Fibroblast of mammary gland (primary cell): ENCODE measurements around the gene MYO3A.

Experiments
- DNase-seq: peaks from one replicate; pipeline ENCODE4 v3.0.0-alpha.2; 2010; ENCODE audit warnings: low read depth
- H3K4me3 ChIP-seq: 2 replicates; pipeline ENCODE4 v1.5.1; 2011; ENCODE audit warnings: low read depth, mild to moderate bottlenecking, low read length, moderate library complexity; ENCODE audit not compliant: control insufficient read depth
- TF ChIP-seq, protein P1 (sequence below): conservative IDR thresholded peaks from 2 replicates; pipeline ENCODE4 v1.5.1; 2011; ENCODE audit warnings: low read depth, low read length, inconsistent platforms; ENCODE audit not compliant: control insufficient read depth, insufficient read depth

Gene MYO3A

DNA sequence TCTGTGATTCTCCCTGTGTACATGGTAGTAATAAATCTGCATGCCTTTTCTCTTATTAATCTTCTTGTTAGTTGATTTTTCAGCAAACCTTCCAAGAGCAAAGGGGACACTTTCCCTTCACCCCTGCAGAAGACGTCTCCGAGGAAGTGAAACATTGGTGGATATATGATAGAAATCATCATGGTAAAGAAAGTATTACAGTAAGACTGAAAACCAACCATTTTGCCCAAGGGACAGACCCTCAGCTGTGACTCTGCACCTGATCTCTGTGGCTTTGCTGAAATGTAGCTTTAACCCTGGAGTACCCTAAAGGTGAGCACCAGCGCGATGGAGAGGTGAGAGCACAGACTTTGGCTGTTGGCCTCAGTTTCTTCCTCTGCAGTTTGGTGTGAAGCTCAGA lies 32.8 kb upstream of the MYO3A start:
- no peak for DNase-seq
- TF ChIP-seq, protein P1, sequence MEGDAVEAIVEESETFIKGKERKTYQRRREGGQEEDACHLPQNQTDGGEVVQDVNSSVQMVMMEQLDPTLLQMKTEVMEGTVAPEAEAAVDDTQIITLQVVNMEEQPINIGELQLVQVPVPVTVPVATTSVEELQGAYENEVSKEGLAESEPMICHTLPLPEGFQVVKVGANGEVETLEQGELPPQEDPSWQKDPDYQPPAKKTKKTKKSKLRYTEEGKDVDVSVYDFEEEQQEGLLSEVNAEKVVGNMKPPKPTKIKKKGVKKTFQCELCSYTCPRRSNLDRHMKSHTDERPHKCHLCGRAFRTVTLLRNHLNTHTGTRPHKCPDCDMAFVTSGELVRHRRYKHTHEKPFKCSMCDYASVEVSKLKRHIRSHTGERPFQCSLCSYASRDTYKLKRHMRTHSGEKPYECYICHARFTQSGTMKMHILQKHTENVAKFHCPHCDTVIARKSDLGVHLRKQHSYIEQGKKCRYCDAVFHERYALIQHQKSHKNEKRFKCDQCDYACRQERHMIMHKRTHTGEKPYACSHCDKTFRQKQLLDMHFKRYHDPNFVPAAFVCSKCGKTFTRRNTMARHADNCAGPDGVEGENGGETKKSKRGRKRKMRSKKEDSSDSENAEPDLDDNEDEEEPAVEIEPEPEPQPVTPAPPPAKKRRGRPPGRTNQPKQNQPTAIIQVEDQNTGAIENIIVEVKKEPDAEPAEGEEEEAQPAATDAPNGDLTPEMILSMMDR = no peak
- no peak overlapping the region for H3K4me3 ChIP-seq

DNA sequence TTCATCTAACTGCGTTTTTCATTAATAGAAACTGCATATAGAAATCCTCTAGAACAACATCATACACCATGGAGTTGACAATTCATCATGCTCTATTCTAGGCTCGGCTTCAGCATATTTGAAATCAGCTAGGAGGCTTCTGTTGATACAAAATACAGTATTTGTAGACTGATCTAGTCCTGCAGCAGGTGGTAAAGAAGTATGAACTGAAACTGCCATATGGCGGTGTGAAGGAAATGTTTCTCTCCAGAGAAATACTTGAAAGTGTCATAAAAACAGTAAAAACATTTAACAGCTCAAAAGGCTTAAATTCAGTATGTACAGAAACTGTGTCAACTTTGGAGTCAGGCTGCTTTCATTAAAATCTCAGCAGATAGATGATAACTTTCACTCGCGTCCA lies 32.0 kb upstream of the MYO3A start:
- DNase-seq = no peak
- TF ChIP-seq, protein P1 = no peak
- H3K4me3 ChIP-seq = no peak overlapping the region

DNA sequence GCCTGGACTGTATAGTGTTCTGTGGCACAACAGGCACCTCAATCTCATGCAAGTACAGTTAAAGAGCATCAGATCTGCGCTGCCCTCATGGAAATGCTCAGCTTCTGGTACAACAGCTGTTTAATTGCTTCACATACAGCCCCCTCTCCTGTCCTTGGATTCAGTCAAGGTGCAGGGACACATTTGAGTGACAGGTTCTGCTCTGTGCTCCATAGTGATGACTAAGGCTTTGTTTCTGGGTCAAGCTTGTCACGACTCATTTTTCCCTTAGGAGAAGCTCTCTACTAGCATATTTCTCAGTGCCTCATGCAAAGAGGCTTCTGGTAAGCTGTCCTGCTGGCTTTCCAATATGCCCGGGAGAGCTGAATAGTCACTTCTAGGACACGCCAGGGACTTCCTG lies 26.8 kb upstream of the MYO3A start:
- TF ChIP-seq, protein P1 = no peak

DNA sequence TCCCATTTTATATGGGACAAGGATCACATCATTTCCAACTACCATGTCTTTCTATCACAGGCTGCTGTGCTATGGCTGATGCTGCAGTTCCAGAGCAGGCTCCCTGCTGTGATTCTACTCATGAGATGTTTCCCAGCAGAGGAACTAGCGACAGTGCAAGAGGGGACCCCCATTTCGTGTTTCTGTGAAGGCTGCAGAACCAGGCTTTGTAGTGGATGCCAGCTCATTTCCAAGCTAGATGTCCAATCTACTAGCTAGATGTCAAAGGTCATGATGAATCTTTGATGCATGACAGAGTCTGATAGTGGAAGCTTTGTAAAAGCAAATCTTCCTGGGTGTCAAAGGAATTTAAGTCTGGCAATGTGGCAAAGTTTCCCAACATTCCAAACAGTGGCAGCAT lies 21.2 kb upstream of the MYO3A start:
- TF ChIP-seq, protein P1 = no peak
- DNase-seq = no peak
- H3K4me3 ChIP-seq = no peak overlapping the region

More for the DNA sequence above, 26.8 kb upstream of the MYO3A start:
- H3K4me3 ChIP-seq = no peak overlapping the region
- DNase-seq = no peak

DNA sequence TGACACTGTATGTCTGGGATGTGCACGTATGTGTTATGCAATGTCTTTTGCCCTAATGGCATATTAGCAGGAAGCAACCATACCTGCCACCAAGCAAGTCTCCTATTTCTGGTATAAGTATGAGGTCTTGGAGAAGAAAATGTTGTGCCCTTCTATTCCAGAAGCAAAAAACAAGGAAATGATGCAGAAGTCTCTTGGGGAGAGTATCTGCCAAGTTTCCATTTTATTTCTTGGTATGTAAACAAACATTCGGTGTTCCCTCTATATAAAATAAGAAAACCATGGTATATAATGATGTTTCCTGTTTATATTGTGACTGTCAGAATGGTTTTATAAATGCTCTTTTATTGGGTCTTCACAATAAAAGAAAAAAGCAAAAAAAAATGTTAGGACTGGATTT lies 19.3 kb upstream of the MYO3A start:
- no peak overlapping the region for H3K4me3 ChIP-seq
- DNase-seq = no peak
- TF ChIP-seq, protein P1 = no peak

DNA sequence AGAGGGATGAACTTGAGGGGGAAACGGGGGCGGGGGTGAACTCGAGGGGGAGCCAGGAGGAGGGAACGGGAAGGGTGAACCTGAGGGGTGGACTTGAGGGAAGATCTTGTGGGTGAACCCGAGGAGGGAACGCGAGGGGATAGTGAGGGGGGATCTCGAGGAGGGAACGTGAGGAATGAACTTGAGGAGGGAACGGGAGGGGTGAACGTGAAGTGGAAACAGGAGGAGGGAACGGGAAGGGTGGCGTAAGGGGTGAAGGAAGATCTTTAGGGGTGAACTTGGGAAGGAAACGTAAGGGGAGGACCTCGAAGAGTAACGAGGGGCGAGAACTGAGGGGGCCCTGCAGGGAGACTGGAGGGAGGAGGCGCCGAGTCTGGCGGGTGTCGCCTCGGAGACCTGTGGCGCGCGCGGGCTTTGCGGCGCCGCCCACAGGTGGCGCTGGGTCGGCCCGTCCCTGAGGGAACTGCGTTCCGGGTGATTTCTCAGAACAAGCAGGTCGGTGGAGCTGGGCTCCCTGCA lies 651 bp downstream of the MYO3A start:
- TF ChIP-seq, protein P1 = no peak
- H3K4me3 ChIP-seq = no peak overlapping the region
- DNase-seq = no peak

DNA sequence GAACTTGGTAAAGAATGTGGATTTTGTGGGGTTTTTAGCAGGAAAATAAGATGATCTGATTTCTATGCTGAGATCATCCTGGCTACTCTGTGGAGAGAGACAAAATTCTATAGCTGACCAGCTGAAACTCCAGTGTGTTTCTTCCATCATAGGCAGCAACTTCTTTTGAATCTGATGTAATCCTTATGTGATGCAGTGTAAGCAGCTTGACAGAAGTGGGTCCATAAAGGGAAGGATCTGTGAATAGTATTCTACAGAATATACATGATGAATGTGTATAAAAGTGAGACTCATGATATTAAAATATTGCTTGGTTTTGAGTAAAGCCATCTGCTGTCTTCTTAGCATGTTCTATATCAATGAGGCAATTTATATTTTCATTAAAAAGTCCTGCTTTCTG lies 4.4 kb downstream of the MYO3A start:
- no peak for DNase-seq
- TF ChIP-seq, protein P1 = no peak
- H3K4me3 ChIP-seq = no peak overlapping the region
